Psoas muscle (tissue), 8 donors: ENCODE data around the gene ME3. TPM values are rescaled to one million over a fixed set of nuclear protein-coding genes. Genes with fewer than 3 reads are reported as not detected.

Source experiments
- ATAC-seq, 4 donors: fragments of 200-7000 bp; cut with Tn5 transposase; one replicate each; pipeline ENCODE4 v1.9.1; 2020; ENCODE audit warnings: moderate library complexity in 3 of 4, mild to moderate bottlenecking in 2 of 4
- DNase-seq, 2 donors: peaks; one replicate each; pipeline ENCODE4 v3.0.0-alpha.2; 2020
- H3K27ac ChIP-seq: fragments of 200-600 bp; one replicate; pipeline ENCODE4 v1.8.0; 2022
- H3K27me3 ChIP-seq, 3 donors: fragments of 200-600 bp in 1 of 3; one replicate each; pipeline versions ENCODE4 v1.6.1 to v1.8.0; 2013 to 2022; ENCODE audit warnings: low read length in 2 of 3, mild to moderate bottlenecking in 2 of 3, moderate library complexity in 1 of 3; ENCODE audit not compliant: insufficient read depth in 3 of 3
- H3K36me3 ChIP-seq, 2 donors: fragments of 200-600 bp in 1 of 2; one replicate each; pipeline versions ENCODE4 v1.6.1 to v1.8.0; 2013 to 2022; ENCODE audit warnings: low read depth in 1 of 2, mild to moderate bottlenecking in 1 of 2, moderate library complexity in 1 of 2; ENCODE audit not compliant: insufficient read depth in 1 of 2
- H3K4me1 ChIP-seq: fragments of 200-600 bp; one replicate; pipeline ENCODE4 v1.8.0; 2022
- H3K4me3 ChIP-seq: fragments of 200-600 bp; one replicate; pipeline ENCODE4 v1.8.0; 2022; ENCODE audit warnings: mild to moderate bottlenecking
- H3K9me3 ChIP-seq: fragments of 200-600 bp; one replicate; pipeline ENCODE4 v1.8.0; 2022
- CTCF ChIP-seq: fragments of 200-600 bp; IDR thresholded peaks from one replicate; pipeline ENCODE4 v1.8.0; 2022; ENCODE audit warnings: antibody characterized with exemption
- WGBS, 3 donors: extraction: QIAGEN DNeasy Blood & Tissue Kit; methylation state at CpG; one replicate each; pipeline versions ENCODE4 v1.1.6 to v1.1.7; 2013; 5-methylcytosine and 5-hydroxymethylcytosine counted together
- intact Hi-C, 2 donors: fragments of 100-400 bp; cut with DNase I; formaldehyde crosslinking; loops; one replicate each; pipeline versions ENCODE4 v1.11.0 to v1.14.2; 2022
- polyA plus RNA-seq, 3 donors: library from polyadenylated mRNA; stranded (reverse); fragments of 200-250 nt; gene quantifications; one replicate each; pipeline ENCODE4 v1.2.3, GENCODE V29; 2013
- total RNA-seq, 4 donors: library from RNA; stranded (reverse); fragmentation: NEBNext Ultra II Directional in 2 of 4; extraction: Animal tissue kit (Norgen Biotek cat#: 25700) in 2 of 4; gene quantifications; one replicate each; pipeline versions ENCODE4 v1.2.1 to v1.2.4, GENCODE V29; 2021 to 2023
- donor health status: healthy with polysubstance abuse.
- donor health status: DM: no; HTN: no; CAD: no; lungs with moderate emphysema.
- donor health status: Bipolar disorder and iron deficiency.
- donor health status: healthy.
- donor health status: DM: yes; HTN: yes; CAD: no.
- donor health status: DM: no; HTN: no; CAD: no.
- donor health status: DM: no; HTN: no; CAD: no.
- donor health status: DM: yes; HTN: yes; CAD: no.

The ME3 gene
- total and polyA plus RNA-seq, 7 donors, result 5.1 to 19.5 (median 11.2) TPM

DNA sequence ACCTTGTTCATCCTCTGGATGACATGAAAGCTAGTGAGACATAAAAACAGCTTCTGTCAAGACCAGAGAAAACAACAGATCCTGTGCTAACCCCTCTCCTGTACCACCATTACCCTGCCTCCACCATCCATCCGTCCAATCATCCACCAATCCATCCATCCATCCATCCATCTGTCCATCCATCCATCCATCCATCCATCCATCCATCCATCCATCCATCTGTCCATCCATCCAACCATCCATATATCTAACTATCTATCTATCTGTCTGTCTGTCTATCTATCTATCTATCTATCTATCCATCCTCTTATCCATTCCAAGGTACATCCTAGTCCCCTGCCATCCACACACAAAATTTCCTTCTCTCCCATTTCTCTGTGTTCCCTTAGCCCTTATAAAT is 46.6 kb upstream of the ME3 start:
- WGBS, 3 donors, result 92 to 100% (median 92%) methylated on average over 1 of the region's 1 CpG
- ATAC-seq (no peak), DNase-seq (no peak)
- H3K9me3 ChIP-seq, result peaks cover 16% of the 10 kb centered on the region
- intact Hi-C loops, result no loop called here
- H3K27ac ChIP-seq, result no peak overlapping the region
- TF ChIP-seq CTCF, result no peak
- H3K36me3 ChIP-seq, result no peaks in the 10 kb centered on the region
- no peak overlapping the region for H3K4me3 ChIP-seq
- H3K27me3 ChIP-seq, result no peaks in the 10 kb centered on the region
- H3K4me1 ChIP-seq, result no peaks in the 10 kb centered on the region

- DNase-seq (no peak), ATAC-seq (no peak)
- Histone ChIP-seq H3K9me3 (peaks cover 14% of the 10 kb centered on the region), H3K4me3 (no peak overlapping the region), H3K27me3 (no peaks in the 10 kb centered on the region), H3K27ac (no peak overlapping the region), H3K36me3 (no peaks in the 10 kb centered on the region), H3K4me1 (no peaks in the 10 kb centered on the region)
- TF ChIP-seq CTCF, result no peak
- WGBS, 3 donors, result 69 to 74% (median 73%) methylated on average over 1 of the region's 1 CpG
- intact Hi-C loops, result no loop called here
Measured at GRCh38 chr11:86718521-86718920, 46.1 kb upstream of the ME3 start.

- intact Hi-C loops, result no loop called here
- H3K4me1 ChIP-seq, result no peaks in the 10 kb centered on the region
- H3K27me3 ChIP-seq, result no peaks in the 10 kb centered on the region
- no peak overlapping the region for H3K4me3 ChIP-seq
- DNase-seq (no peak), ATAC-seq (no peak)
- no peak for TF ChIP-seq CTCF
- no peaks in the 10 kb centered on the region for H3K36me3 ChIP-seq
- H3K9me3 ChIP-seq, result peaks cover 9% of the 10 kb centered on the region
- 49 to 59% (median 52%) methylated on average over 3 of the region's 3 CpGs for WGBS, 3 donors
- no peak overlapping the region for H3K27ac ChIP-seq
Measured at GRCh38 chr11:86717817-86718501, 45.5 kb upstream of the ME3 start.

DNA sequence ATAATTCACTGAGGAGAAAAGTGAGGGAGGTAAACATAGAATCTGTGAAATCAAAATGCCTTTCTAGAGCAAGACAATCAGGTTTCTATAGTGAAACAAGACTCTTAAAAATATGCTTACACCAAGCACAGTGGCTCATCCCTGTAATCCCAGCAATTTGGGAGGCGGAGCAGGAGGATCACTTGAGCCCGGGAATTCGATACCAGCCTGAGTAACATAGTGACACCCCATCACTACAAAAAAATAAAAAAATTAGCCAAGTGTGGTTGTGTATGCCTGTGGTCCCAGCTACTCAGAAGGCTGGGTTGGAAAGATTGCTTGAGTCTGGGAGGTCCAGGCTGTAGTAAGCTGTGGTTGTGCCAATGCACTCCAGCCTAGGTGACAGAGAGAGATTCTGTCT is 43.2 kb upstream of the ME3 start:
- intact Hi-C loops, result no loop called here
- Histone ChIP-seq H3K9me3 (no peaks in the 10 kb centered on the region), H3K36me3 (no peaks in the 10 kb centered on the region), H3K4me1 (no peaks in the 10 kb centered on the region), H3K4me3 (no peak overlapping the region), H3K27me3 (no peaks in the 10 kb centered on the region), H3K27ac (no peak overlapping the region)
- no peak for TF ChIP-seq CTCF
- DNase-seq, result no peak
- no peak for ATAC-seq
- WGBS, 3 donors, result 64 to 82% (median 70%) methylated on average over 3 of the region's 3 CpGs

DNA sequence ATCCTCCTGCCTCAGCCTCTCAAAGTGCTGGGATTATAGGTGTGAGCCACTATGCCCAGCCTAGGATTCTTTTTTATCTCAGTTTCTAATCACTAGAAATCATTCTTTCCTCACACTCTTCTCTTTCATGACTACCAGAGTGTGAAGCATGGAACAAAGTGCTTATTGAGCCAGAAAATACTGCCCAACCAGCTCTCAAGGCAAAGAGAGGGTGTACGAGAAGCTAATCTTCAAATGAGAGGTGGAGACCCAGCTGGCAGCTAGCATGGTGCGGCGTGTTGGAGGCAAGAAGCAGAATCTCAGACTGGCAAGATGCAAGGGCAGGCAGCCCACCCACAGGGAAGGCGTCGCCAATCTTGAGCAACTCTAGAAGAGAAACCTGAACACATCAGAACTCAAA is 41.1 kb upstream of the ME3 start:
- no peak for DNase-seq

More for the DNA sequence above, 41.1 kb upstream of the ME3 start:
- intact Hi-C loops, result no loop called here
- H3K4me3 ChIP-seq, result no peak overlapping the region
- H3K4me1 ChIP-seq, result no peaks in the 10 kb centered on the region
- no peak overlapping the region for H3K27ac ChIP-seq
- H3K36me3 ChIP-seq, result no peaks in the 10 kb centered on the region
- no peak for ATAC-seq
- peaks cover 6% of the 10 kb centered on the region for H3K9me3 ChIP-seq
- H3K27me3 ChIP-seq, result no peaks in the 10 kb centered on the region
- TF ChIP-seq CTCF, result no peak
- WGBS, 3 donors, result 95 to 98% (median 96%) methylated on average over 5 of the region's 5 CpGs
